Occipital lobe (tissue), 1 donor: ENCODE data around the gene IL1R2. TPM values are rescaled to one million over a fixed set of nuclear protein-coding genes. Genes with fewer than 3 reads are reported as not detected.

ENCODE experiments used
- total RNA-seq: library from RNA; depleted of rRNA; stranded (reverse); fragments of >200 nt; gene quantifications from one replicate; pipeline ENCODE4 v1.2.3, GENCODE V29; 2014

IL1R2 gene
- total RNA-seq, 1 donor from 2014 or later, result not detected

Other genes with a start within 250 kb of the IL1R2 start
- 0.78 TPM for gene IL1R1, start 150.8 kb downstream of the IL1R2 start, total RNA-seq
- gene IL1RL2, start 195.1 kb downstream of the IL1R2 start, total RNA-seq, result 0.47 TPM